ENCODE measurements around the gene FGF2.

DNA sequence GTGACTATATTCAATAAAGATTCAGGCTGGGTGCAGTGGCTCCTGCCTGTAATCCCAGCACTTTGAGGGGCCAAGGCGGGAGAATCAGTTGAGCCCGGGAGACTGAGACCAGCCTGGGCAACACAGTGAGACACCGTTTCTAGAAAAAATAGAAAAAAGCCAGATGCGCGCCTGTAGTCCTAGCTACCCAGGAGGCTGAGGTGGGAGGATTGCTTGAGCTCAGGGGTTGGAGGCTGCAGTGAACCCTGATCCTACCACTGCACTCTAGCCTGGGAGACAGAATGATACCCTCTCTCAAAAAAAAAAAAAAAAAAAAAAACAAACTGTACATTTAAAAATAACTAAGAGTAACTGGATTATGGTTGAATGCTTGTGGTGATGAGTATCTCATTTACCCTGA lies 94.7 kb downstream of the FGF2 start:
- TF ChIP-seq, protein P1, sequence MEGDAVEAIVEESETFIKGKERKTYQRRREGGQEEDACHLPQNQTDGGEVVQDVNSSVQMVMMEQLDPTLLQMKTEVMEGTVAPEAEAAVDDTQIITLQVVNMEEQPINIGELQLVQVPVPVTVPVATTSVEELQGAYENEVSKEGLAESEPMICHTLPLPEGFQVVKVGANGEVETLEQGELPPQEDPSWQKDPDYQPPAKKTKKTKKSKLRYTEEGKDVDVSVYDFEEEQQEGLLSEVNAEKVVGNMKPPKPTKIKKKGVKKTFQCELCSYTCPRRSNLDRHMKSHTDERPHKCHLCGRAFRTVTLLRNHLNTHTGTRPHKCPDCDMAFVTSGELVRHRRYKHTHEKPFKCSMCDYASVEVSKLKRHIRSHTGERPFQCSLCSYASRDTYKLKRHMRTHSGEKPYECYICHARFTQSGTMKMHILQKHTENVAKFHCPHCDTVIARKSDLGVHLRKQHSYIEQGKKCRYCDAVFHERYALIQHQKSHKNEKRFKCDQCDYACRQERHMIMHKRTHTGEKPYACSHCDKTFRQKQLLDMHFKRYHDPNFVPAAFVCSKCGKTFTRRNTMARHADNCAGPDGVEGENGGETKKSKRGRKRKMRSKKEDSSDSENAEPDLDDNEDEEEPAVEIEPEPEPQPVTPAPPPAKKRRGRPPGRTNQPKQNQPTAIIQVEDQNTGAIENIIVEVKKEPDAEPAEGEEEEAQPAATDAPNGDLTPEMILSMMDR (conservative IDR thresholded peaks at IDR 0.05): no peak
- no peak for TF ChIP-seq EZH2 (IDR thresholded peaks at IDR 0.05; ENCODE audit: low read depth)

All from PC-9 (cell line).